GM12878 (cell line): ENCODE measurements around the gene TEX264. TPM values are rescaled to one million over a fixed set of nuclear protein-coding genes. Genes with fewer than 3 reads are reported as not detected.

Source experiments
- ATF2 ChIP-seq: IDR thresholded peaks from 2 replicates; pipeline ENCODE4 v1.6.1; 2012; ENCODE audit warnings: low read length, inconsistent platforms
- BHLHE40 ChIP-seq, 2 experiments: fragments of 450-650 bp in 1 of 2; IDR thresholded peaks; 2 replicates each; pipeline ENCODE4 v1.6.1; 2011 to 2017; ENCODE audit warnings: low read depth in 2 of 2, borderline replicate concordance in 1 of 2, improper control_type of control experiment in 1 of 2, low read length in 1 of 2, mild to moderate bottlenecking in 1 of 2
- CBX3 ChIP-seq: fragments of 200-600 bp; sonication (generic); IDR thresholded peaks from 2 replicates; pipeline ENCODE4 v1.6.1; 2016; ENCODE audit warnings: low read depth, borderline replicate concordance
- CHD1 ChIP-seq: IDR thresholded peaks from 2 replicates; pipeline ENCODE4 v1.6.1; 2012; ENCODE audit warnings: low read depth, low read length, improper control_type of control experiment
- EGR1 ChIP-seq, 2 experiments: IDR thresholded peaks; 1 replicate in 1 of 2; 2 replicates in 1 of 2; pipeline ENCODE4 v1.6.1; 2011 to 2012; ENCODE audit warnings: low read depth in 2 of 2, low read length in 2 of 2, borderline replicate concordance in 1 of 2, mild to moderate bottlenecking in 1 of 2, moderate library complexity in 1 of 2
- GABPA ChIP-seq: IDR thresholded peaks from 2 replicates; pipeline ENCODE4 v1.6.1; 2014; ENCODE audit warnings: antibody characterized with exemption, low read depth, mild to moderate bottlenecking, inconsistent platforms
- HDAC2 ChIP-seq: fragments of 200-600 bp; sonication (generic); IDR thresholded peaks from 2 replicates; pipeline ENCODE4 v1.6.1; 2017
- IKZF2 ChIP-seq, 2 experiments: fragments of 450-650 bp; IDR thresholded peaks; 2 replicates each; pipeline ENCODE4 v1.6.1; 2017; ENCODE audit warnings: mild to moderate bottlenecking in 2 of 2, moderate library complexity in 2 of 2
- IRF4 ChIP-seq: IDR thresholded peaks from 2 replicates; pipeline ENCODE4 v1.6.1; 2011; ENCODE audit warnings: low read depth, low read length
- JUNB ChIP-seq: IDR thresholded peaks from 2 replicates; pipeline ENCODE4 v1.6.1; 2016; ENCODE audit warnings: antibody characterized with exemption, mild to moderate bottlenecking
- NR2F1 ChIP-seq: fragments of 450-650 bp; conservative IDR thresholded peaks from 2 replicates; pipeline ENCODE4 v1.6.1; 2017; ENCODE audit warnings: mild to moderate bottlenecking
- NRF1 ChIP-seq: conservative IDR thresholded peaks from 2 replicates; pipeline ENCODE4 v1.6.1; 2011; ENCODE audit warnings: mild to moderate bottlenecking, low read depth, low read length, improper control_type of control experiment
- PAX5 ChIP-seq: IDR thresholded peaks from 2 replicates; pipeline ENCODE4 v1.6.1; 2011; ENCODE audit warnings: low read depth, low read length, borderline replicate concordance
- RAD51 ChIP-seq: fragments of 450-650 bp; IDR thresholded peaks from 2 replicates; pipeline ENCODE4 v1.6.1; 2016; ENCODE audit warnings: moderate library complexity, mild to moderate bottlenecking, inconsistent platforms
- RBBP5 ChIP-seq: fragments of 200-600 bp; sonication (generic); conservative IDR thresholded peaks from 2 replicates; pipeline ENCODE4 v1.6.1; 2016
- RELA ChIP-seq: fragments of 450-650 bp; IDR thresholded peaks from 2 replicates; pipeline ENCODE4 v1.8.0; 2014; ENCODE audit warnings: borderline replicate concordance; ENCODE audit not compliant: partially characterized antibody
- RELB ChIP-seq: fragments of 450-650 bp; IDR thresholded peaks from 2 replicates; pipeline ENCODE4 v1.6.1; 2017; ENCODE audit warnings: low read depth, mild to moderate bottlenecking, moderate library complexity
- SP1 ChIP-seq: IDR thresholded peaks from one replicate; pipeline ENCODE4 v1.6.1; 2011; ENCODE audit warnings: low read depth, low read length
- SPI1 ChIP-seq: IDR thresholded peaks from 2 replicates; pipeline ENCODE4 v1.6.1; 2011; ENCODE audit warnings: low read depth, mild to moderate bottlenecking, low read length, moderate library complexity, borderline replicate concordance; ENCODE audit not compliant: insufficient read depth
- SREBF1 ChIP-seq: IDR thresholded peaks from 2 replicates; pipeline ENCODE4 v1.6.1; 2012; ENCODE audit warnings: mild to moderate bottlenecking, low read length
- SREBF2 ChIP-seq: IDR thresholded peaks from 2 replicates; pipeline ENCODE4 v1.6.1; 2012; ENCODE audit warnings: mild to moderate bottlenecking, low read length
- SUPT20H ChIP-seq: IDR thresholded peaks from 2 replicates; pipeline ENCODE4 v1.6.1; 2011; ENCODE audit warnings: low read depth, mild to moderate bottlenecking, low read length, moderate library complexity, borderline replicate concordance; ENCODE audit not compliant: control insufficient read depth
- SUZ12 ChIP-seq: fragments of 200-600 bp; sonication (generic); IDR thresholded peaks from one replicate; pipeline ENCODE4 v1.6.1; 2018; ENCODE audit warnings: antibody characterized with exemption, mild to moderate bottlenecking; ENCODE audit not compliant: unreplicated experiment
- TCF12 ChIP-seq: IDR thresholded peaks from 2 replicates; pipeline ENCODE4 v1.6.1; 2011; ENCODE audit warnings: low read depth, mild to moderate bottlenecking, low read length
- TCF7 ChIP-seq: IDR thresholded peaks from 2 replicates; pipeline ENCODE4 v1.6.1; 2014; ENCODE audit warnings: antibody characterized with exemption, borderline replicate concordance
- ZBTB33 ChIP-seq: fragments of 450-650 bp; IDR thresholded peaks from 2 replicates; pipeline ENCODE4 v1.6.1; 2017; ENCODE audit warnings: mild to moderate bottlenecking
- ZNF207 ChIP-seq: fragments of 450-650 bp; IDR thresholded peaks from 2 replicates; pipeline ENCODE4 v1.6.1; 2014; ENCODE audit warnings: antibody characterized with exemption, mild to moderate bottlenecking, borderline replicate concordance
- ZNF217 ChIP-seq: fragments of 450-650 bp; IDR thresholded peaks from 2 replicates; pipeline ENCODE4 v1.6.1; 2017; ENCODE audit warnings: antibody characterized with exemption, mild to moderate bottlenecking
- polyA plus RNA-seq, 11 experiments: library from polyadenylated mRNA; depleted of rRNA in 4 of 11; unstranded in 6 of 11; stranded (reverse) in 5 of 11; fragments of >200 nt; fragmentation: Nextera tagmentation in 4 of 11; fragmentation: Illumina TruSeq in 1 of 11; extraction: Ambion mirVana in 4 of 11; extraction: Trizol in 1 of 11; gene quantifications; 1 replicate in 1 of 11; 2 replicates in 10 of 11; pipeline versions ENCODE4 v1.2.1 to v1.2.3, GENCODE V29; 2011 to 2016; ENCODE audit warnings: inconsistent platforms in 2 of 11, missing spikeins in 2 of 11, low read depth in 1 of 11
- total RNA-seq, 4 experiments: library from RNA; depleted of rRNA in 3 of 4; stranded (reverse); fragments of >200 nt in 3 of 4; fragmentation: Illumina TruSeq in 1 of 4; extraction: Trizol in 1 of 4; gene quantifications; 2 replicates each; pipeline versions ENCODE4 v1.2.1 to v1.2.3, GENCODE V29; 2013 to 2021

TEX264 gene
- total and polyA plus RNA-seq, 10 of the 15 experiments (the other 5 are each of a cell fraction or from before 2014, with no cell fraction given), result 3.6 to 63.0 (median 52.4) TPM

GRCh38 chr3:51682079-51682478 lies 11.0 kb downstream of the TEX264 start (continued):
- TF ChIP-seq ZNF217, result no peak
- TF ChIP-seq SP1, result no peak
- no peak for TF ChIP-seq RELB
- no peak for TF ChIP-seq PAX5
- TF ChIP-seq JUNB, result no peak
- TF ChIP-seq HDAC2, result no peak
- no peak for TF ChIP-seq SUPT20H
- TF ChIP-seq GABPA, result no peak
- no peak for TF ChIP-seq ZBTB33
- TF ChIP-seq ATF2, result no peak
- no peak for TF ChIP-seq RAD51
- no peak for TF ChIP-seq TCF12
- peak in 1 of 2 experiments; percentile 28; a peak in 1 of 4 replicates for TF ChIP-seq BHLHE40 (IDR thresholded peaks at IDR 0.05; ENCODE audit: borderline replicate concordance in 1 of 2, low read depth in 2 of 2, low read length in 1 of 2)
- no peak for TF ChIP-seq ZNF207
- TF ChIP-seq TCF7, result no peak
- no peak for TF ChIP-seq SREBF2
- TF ChIP-seq CBX3, result no peak
- TF ChIP-seq SUZ12, result no peak
- 0 out of 2 replicates have a peak, but pooled peaks have one; percentile 9 for TF ChIP-seq NRF1
- TF ChIP-seq NR2F1, result no peak
- TF ChIP-seq RELA, result no peak
- no peak for TF ChIP-seq IKZF2 (IDR thresholded peaks at IDR 0.05)
- no peak for TF ChIP-seq EGR1 (IDR thresholded peaks at IDR 0.05; ENCODE audit: borderline replicate concordance in 1 of 2, low read depth in 2 of 2, low read length in 2 of 2)
- TF ChIP-seq IRF4, result no peak
- no peak for TF ChIP-seq RBBP5
- TF ChIP-seq CHD1, result no peak
- no peak for TF ChIP-seq SREBF1
- TF ChIP-seq SPI1, result no peak
